GM13976 (cell line): ENCODE data around the gene EVA1B.

ENCODE experiments used
- DNase-seq: peaks from one replicate; pipeline ENCODE4 v3.0.0; 2012; ENCODE audit warnings: low spot score
- CTCF ChIP-seq: IDR thresholded peaks from 2 replicates; pipeline ENCODE4 v1.5.1; 2012; ENCODE audit warnings: borderline replicate concordance, mild to moderate bottlenecking; ENCODE audit not compliant: insufficient read depth; ENCODE audit errors: extremely low read depth, missing control alignments, control extremely low read depth
- in situ Hi-C: fragments of 300-500 bp; cut with MboI; formaldehyde crosslinking; loops from one replicate; pipeline ENCODE4 v1.12.0; 2022; ENCODE audit warnings: low sequenced_read_pairs, mixed read lengths, inconsistent platforms; ENCODE audit not compliant: unreplicated experiment

Gene EVA1B

GRCh38 chr1:36286802-36287201 lies 36.6 kb downstream of the EVA1B start:
- DNase-seq = no peak
- TF ChIP-seq CTCF = no peak
- in situ Hi-C loops = no loop called here

GRCh38 chr1:36285443-36286101 lies 37.9 kb downstream of the EVA1B start:
- in situ Hi-C loops = no loop called here
- DNase-seq = peak; percentile 79
- peak; percentile 44 for TF ChIP-seq CTCF

- in situ Hi-C loops = no loop called here
- no peak for DNase-seq
- TF ChIP-seq CTCF = no peak
These were observed 38.9 kb downstream of the EVA1B start for GRCh38 chr1:36284517-36284916.

- in situ Hi-C loops = no loop called here
- no peak for TF ChIP-seq CTCF
- DNase-seq = no peak
These were observed 39.4 kb downstream of the EVA1B start for GRCh38 chr1:36284061-36284460.

- DNase-seq = no peak
- no peak for TF ChIP-seq CTCF
- in situ Hi-C loops = no loop called here
These were observed 43.6 kb downstream of the EVA1B start for GRCh38 chr1:36279789-36280296.

GRCh38 chr1:36279110-36279788 lies 44.2 kb downstream of the EVA1B start:
- in situ Hi-C loops = no loop called here
- DNase-seq = no peak
- no peak for TF ChIP-seq CTCF

- in situ Hi-C loops = no loop called here
- no peak for TF ChIP-seq CTCF
These were observed 46.8 kb downstream of the EVA1B start for GRCh38 chr1:36276688-36277087.

More at GRCh38 chr1:36276688-36277087, 46.8 kb downstream of the EVA1B start:
- no peak for DNase-seq
